Adrenal gland (tissue), 5 donors: Measurements from ENCODE around the gene GRM8.

Experiments
- CTCF ChIP-seq, 6 experiments: fragments of 450-650 bp in 4 of 6; fragments of 200-600 bp in 2 of 6; sonication (generic) in 1 of 6; IDR thresholded peaks; 1 replicate in 5 of 6; 2 replicates in 1 of 6; pipeline versions ENCODE4 v1.5.1 to v1.8.0; 2016 to 2021; ENCODE audit warnings: antibody characterized with exemption in 6 of 6, mild to moderate bottlenecking in 2 of 6, moderate library complexity in 1 of 6
- POLR2A ChIP-seq, 2 donors: fragments of 450-650 bp; IDR thresholded peaks; one replicate each; pipeline ENCODE4 v1.6.1; 2017; ENCODE audit warnings: antibody characterized with exemption in 2 of 2, mild to moderate bottlenecking in 2 of 2, moderate library complexity in 1 of 2
- donor health status: DM: no; HTN: no; CAD: no.

DNA sequence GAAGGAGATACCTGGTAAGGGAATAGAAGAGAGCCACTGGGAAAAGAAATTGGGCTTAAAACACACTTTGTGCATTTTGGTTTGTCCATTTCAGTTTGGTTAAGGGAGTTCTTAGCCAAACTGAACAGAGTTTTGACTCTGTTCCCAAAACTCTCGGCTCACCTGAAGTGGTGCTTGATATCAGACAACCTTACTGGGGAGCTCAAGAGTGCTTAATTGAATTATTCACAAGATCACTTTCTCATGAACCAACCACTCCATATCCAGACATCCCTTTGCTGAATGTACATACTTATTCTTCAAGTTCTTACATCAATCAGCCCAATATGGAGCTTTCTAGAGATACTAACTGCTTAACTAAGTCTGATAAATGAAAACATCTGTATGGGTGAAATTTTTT lies 413.1 kb downstream of the GRM8 start:
- TF ChIP-seq CTCF (IDR thresholded peaks at IDR 0.05) (no peak), POLR2A (IDR thresholded peaks at IDR 0.05) (no peak)
